ENCODE measurements around the gene RGS6. TPM values are rescaled to one million over a fixed set of nuclear protein-coding genes. Genes with fewer than 3 reads are reported as not detected.

Gene RGS6
- total RNA-seq, 2 experiments from 2014 or later: 0.13 to 0.38 TPM

GRCh38 chr14:72002731-72003130, 70.5 kb downstream of the RGS6 start:
- CTCF ChIA-PET: no interaction called here
- POLR2A ChIA-PET: no interaction called here

- POLR2A ChIA-PET: no interaction called here
- CTCF ChIA-PET: no interaction called here
These were observed 76.4 kb downstream of the RGS6 start for GRCh38 chr14:72008666-72009065.

GRCh38 chr14:72010474-72010873, 78.2 kb downstream of the RGS6 start:
- ChIA-PET CTCF (no interaction called here), POLR2A (no interaction called here)

- POLR2A ChIA-PET: no interaction called here
- CTCF ChIA-PET: no interaction called here
These were observed 81.6 kb downstream of the RGS6 start for GRCh38 chr14:72013721-72014345.

GRCh38 chr14:72014486-72014885, 82.3 kb downstream of the RGS6 start:
- CTCF ChIA-PET: no interaction called here

GRCh38 chr14:72017290-72017689, 85.1 kb downstream of the RGS6 start:
- POLR2A ChIA-PET: no interaction called here
- CTCF ChIA-PET: no interaction called here

More at GRCh38 chr14:72014486-72014885, 82.3 kb downstream of the RGS6 start:
- POLR2A ChIA-PET: no interaction called here

GRCh38 chr14:72023128-72024042, 91.2 kb downstream of the RGS6 start:
- CTCF ChIA-PET: interaction anchor here (1.2 kb wide), 1 partner anchor 399 kb away, joined by 3 read pairs; no protein-coding TSS in a partner anchor
- POLR2A ChIA-PET: no interaction called here

- ChIA-PET POLR2A (no interaction called here), CTCF (interaction anchor here (1.2 kb wide), 1 partner anchor 398 kb away, joined by 3 read pairs; no protein-coding TSS in a partner anchor)
These were observed 91.8 kb downstream of the RGS6 start for GRCh38 chr14:72024043-72024407.

- ChIA-PET POLR2A (no interaction called here), CTCF (interaction anchor here (1.2 kb wide), 1 partner anchor 398 kb away, joined by 3 read pairs; no protein-coding TSS in a partner anchor)
These were observed 92.3 kb downstream of the RGS6 start for GRCh38 chr14:72024504-72024903.

- ChIA-PET CTCF (no interaction called here), POLR2A (no interaction called here)
These were observed 94.3 kb downstream of the RGS6 start for GRCh38 chr14:72026536-72026935.

- CTCF ChIA-PET: no interaction called here
These were observed 94.8 kb downstream of the RGS6 start for GRCh38 chr14:72027061-72027460.

GRCh38 chr14:72033365-72033764, 101.1 kb downstream of the RGS6 start:
- POLR2A ChIA-PET: no interaction called here
- CTCF ChIA-PET: no interaction called here

More at GRCh38 chr14:72027061-72027460, 94.8 kb downstream of the RGS6 start:
- POLR2A ChIA-PET: no interaction called here

GRCh38 chr14:72040528-72040927, 108.3 kb downstream of the RGS6 start:
- ChIA-PET POLR2A (no interaction called here), CTCF (no interaction called here)

GRCh38 chr14:72045271-72045670, 113.0 kb downstream of the RGS6 start:
- CTCF ChIA-PET: interaction anchor here (1.0 kb wide), 1 partner anchor 59 kb away, joined by 3 read pairs; no protein-coding TSS in a partner anchor
- POLR2A ChIA-PET: no interaction called here

- CTCF ChIA-PET: no interaction called here
- POLR2A ChIA-PET: no interaction called here
These were observed 113.7 kb downstream of the RGS6 start for GRCh38 chr14:72045885-72046284.

- CTCF ChIA-PET: no interaction called here
- POLR2A ChIA-PET: no interaction called here
These were observed 117.2 kb downstream of the RGS6 start for GRCh38 chr14:72049462-72049861.

GRCh38 chr14:72052356-72052755, 120.1 kb downstream of the RGS6 start:
- ChIA-PET CTCF (interaction anchor here (1.1 kb wide), 1 partner anchor 52 kb away, joined by 3 read pairs; no protein-coding TSS in a partner anchor), POLR2A (no interaction called here)

GRCh38 chr14:72053651-72054050, 121.4 kb downstream of the RGS6 start:
- CTCF ChIA-PET: no interaction called here
- POLR2A ChIA-PET: no interaction called here

GRCh38 chr14:72054911-72055310, 122.7 kb downstream of the RGS6 start:
- CTCF ChIA-PET: no interaction called here
- POLR2A ChIA-PET: no interaction called here

- ChIA-PET CTCF (no interaction called here), POLR2A (no interaction called here)
These were observed 125.6 kb downstream of the RGS6 start for GRCh38 chr14:72057701-72058285.

- ChIA-PET POLR2A (interaction anchor here (0.6 kb wide), 1 partner anchor 17 kb away, joined by 4 read pairs; no protein-coding TSS in a partner anchor), CTCF (no interaction called here)
These were observed 128.2 kb downstream of the RGS6 start for GRCh38 chr14:72060460-72060859.
